K562 (cell line): Measurements from ENCODE around the gene OR51T1. TPM values are rescaled to one million over a fixed set of nuclear protein-coding genes. Genes with fewer than 3 reads are reported as not detected.

Experiments
- ATAC-seq: fragments of 200-7000 bp; cut with Tn5 transposase; 3 replicates; pipeline ENCODE4 v1.9.1; 2020; ENCODE audit warnings: moderate library complexity
- BruUV-seq: library from RNA; stranded (reverse); fragments of 400-500 nt; replicated peaks from 2 replicates; lab custom pipeline; 2021; lab: Mats Ljungman, UMichigan
- CTCF ChIA-PET: fragments of 300-600 bp; formaldehyde crosslinking; extraction: SDS; loops from one replicate; lab custom pipeline; 2021; ENCODE audit warnings: low intra/inter-chr PET ratio; lab: Yijun Ruan, JAX
- POLR2A ChIA-PET: fragments of 300-600, 350-650 bp; sonication (Branson Sonifier 250); formaldehyde crosslinking; extraction: SDS; loops from one replicate; lab custom pipeline; 2021; ENCODE audit warnings: antibody characterized with exemption, inconsistent platforms; lab: Yijun Ruan, JAX
- DNase-seq, 4 experiments: peaks; one replicate each; pipeline versions ENCODE4 v3.0.0 to v3.0.0-alpha.2; 2011 to 2018; ENCODE audit warnings: low spot score in 3 of 4, mixed read lengths in 3 of 4; ENCODE audit errors: extremely low read depth in 1 of 4
- FAIRE-seq: peaks from 2 replicates; lab custom pipeline; 2011; peaks lifted over from hg19 to GRCh38; lab: Jason Lieb, UNC
- H2AFZ ChIP-seq: 2 replicates; pipeline ENCODE4 v1.6.0; 2011; ENCODE audit warnings: low read depth, low read length, control low read depth, inconsistent platforms
- H3K27ac ChIP-seq: fragments of 200-600 bp; 3 replicates; pipeline ENCODE4 v1.8.0; 2011; ENCODE audit warnings: low read depth, mild to moderate bottlenecking, control low read depth, inconsistent platforms, low read length, moderate library complexity, mixed read lengths; ENCODE audit errors: extremely low read depth
- H3K27me3 ChIP-seq, 2 experiments: fragments of 300-600 bp in 1 of 2; 2 replicates in 1 of 2; 3 replicates in 1 of 2; pipeline versions ENCODE4 v1.6.0 to v1.8.0; 2011; ENCODE audit warnings: inconsistent platforms in 2 of 2, low read length in 2 of 2, mild to moderate bottlenecking in 1 of 2, mixed read lengths in 1 of 2, moderate library complexity in 1 of 2; ENCODE audit not compliant: control insufficient read depth in 2 of 2, insufficient read depth in 2 of 2
- H3K36me3 ChIP-seq: fragments of 300-600 bp; 3 replicates; pipeline ENCODE4 v1.8.0; 2011; ENCODE audit warnings: mild to moderate bottlenecking, low read length, inconsistent platforms; ENCODE audit not compliant: control insufficient read depth, insufficient read depth
- H3K4me1 ChIP-seq, 2 experiments: fragments of 200-600 bp in 1 of 2; replicated peaks in 1 of 2; 2 replicates in 1 of 2; 3 replicates in 1 of 2; pipeline versions ENCODE4 v1.5.1 to v1.8.0; 2011; ENCODE audit warnings: inconsistent platforms in 2 of 2, low read length in 2 of 2, mild to moderate bottlenecking in 1 of 2, mixed read lengths in 1 of 2, moderate library complexity in 1 of 2; ENCODE audit not compliant: control insufficient read depth in 2 of 2, insufficient read depth in 2 of 2
- H3K4me2 ChIP-seq: 2 replicates; pipeline ENCODE4 v1.6.1; 2011; ENCODE audit warnings: low read length, control low read depth, inconsistent platforms, mixed read lengths; ENCODE audit not compliant: insufficient read depth
- H3K4me3 ChIP-seq: fragments of 200-600 bp; sonication (generic), shearing (Covaris generic); 2 replicates; pipeline ENCODE4 v1.5.1; 2016; ENCODE audit warnings: control low read depth, inconsistent platforms
- H3K79me2 ChIP-seq: fragments of 200-600 bp; 3 replicates; pipeline ENCODE4 v1.8.0; 2011; ENCODE audit warnings: low read length, inconsistent platforms; ENCODE audit not compliant: control insufficient read depth, insufficient read depth
- H3K9ac ChIP-seq, 2 experiments: 2 replicates each; pipeline versions ENCODE4 v1.6.0 to v1.6.1; 2011; ENCODE audit warnings: low read depth in 2 of 2, low read length in 2 of 2, control low read depth in 1 of 2, inconsistent platforms in 1 of 2, mild to moderate bottlenecking in 1 of 2, mixed read lengths in 1 of 2; ENCODE audit not compliant: insufficient read depth in 1 of 2
- H3K9me1 ChIP-seq: one replicate; pipeline ENCODE4 v1.6.0; 2011; ENCODE audit warnings: inconsistent platforms, mild to moderate bottlenecking, low read length, moderate library complexity; ENCODE audit not compliant: control insufficient read depth, insufficient read depth
- H3K9me3 ChIP-seq: replicated peaks from 2 replicates; pipeline ENCODE4 v1.5.1; 2011; ENCODE audit warnings: low read depth, low read length, inconsistent platforms; ENCODE audit not compliant: control insufficient read depth, insufficient read depth
- H4K20me1 ChIP-seq: replicated peaks from 2 replicates; pipeline ENCODE4 v1.6.1; 2011; ENCODE audit warnings: low read length, inconsistent platforms, mixed read lengths; ENCODE audit not compliant: control insufficient read depth, insufficient read depth
- FOXP4 ChIP-seq: sonication (generic); formaldehyde crosslinking; IDR thresholded peaks from 2 replicates; pipeline ENCODE4 v1.8.0; 2022; ENCODE audit warnings: mild to moderate bottlenecking, missing genetic modification reagents, borderline replicate concordance
- HMG20A ChIP-seq: fragments of 450-650 bp; formaldehyde crosslinking; conservative IDR thresholded peaks from 2 replicates; pipeline ENCODE4 v1.4.0; 2020; ENCODE audit warnings: mild to moderate bottlenecking, mixed read lengths
- IFI16 ChIP-seq: fragments of 250-450 bp; sonication (Bioruptor Pico); IDR thresholded peaks from 2 replicates; pipeline ENCODE4 v2.1.2; 2022; ENCODE audit warnings: mild to moderate bottlenecking, inconsistent platforms
- MAX ChIP-seq: sonication (generic); formaldehyde crosslinking; IDR thresholded peaks from 2 replicates; pipeline ENCODE4 v1.9.0; 2022; ENCODE audit warnings: mild to moderate bottlenecking, missing genetic modification reagents
- POLR2AphosphoS5 ChIP-seq: IDR thresholded peaks from 2 replicates; pipeline ENCODE4 v1.6.1; 2011; ENCODE audit warnings: mild to moderate bottlenecking, low read depth, low read length, moderate library complexity; ENCODE audit not compliant: control insufficient read depth, insufficient read depth
- POLR2G ChIP-seq: fragments of 200-400 bp; formaldehyde crosslinking; IDR thresholded peaks from 2 replicates; pipeline ENCODE4 v1.6.1; 2017; ENCODE audit warnings: low read depth, mild to moderate bottlenecking, antibody characterized with exemption, low read length, moderate library complexity
- SIN3A ChIP-seq, 2 experiments: fragments of 150-350 bp in 1 of 2; IDR thresholded peaks; 2 replicates each; pipeline ENCODE4 v1.6.1; 2011 to 2016; ENCODE audit warnings: borderline replicate concordance in 2 of 2, low read depth in 2 of 2, low read length in 2 of 2, mild to moderate bottlenecking in 2 of 2, moderate library complexity in 2 of 2; ENCODE audit not compliant: control insufficient read depth in 1 of 2
- SIX5 ChIP-seq, 2 experiments: IDR thresholded peaks; 2 replicates each; pipeline ENCODE4 v1.6.1; 2011; ENCODE audit warnings: low read length in 2 of 2, borderline replicate concordance in 1 of 2, low read depth in 1 of 2, mild to moderate bottlenecking in 1 of 2, moderate library complexity in 1 of 2; ENCODE audit not compliant: insufficient read depth in 1 of 2
- TCF3 ChIP-seq: sonication (generic); formaldehyde crosslinking; IDR thresholded peaks from 2 replicates; pipeline ENCODE4 v1.4.0; 2020; ENCODE audit warnings: mild to moderate bottlenecking, missing genetic modification reagents
- ZNF224 ChIP-seq: sonication (generic); formaldehyde crosslinking; IDR thresholded peaks from 2 replicates; pipeline ENCODE4 v1.8.0; 2022; ENCODE audit warnings: mild to moderate bottlenecking, missing genetic modification reagents
- WGBS: fragments of 100-300 bp; shearing (Covaris generic); methylation state at CpG from one replicate; pipeline ENCODE4 v1.1.6; 2016; ENCODE audit warnings: low coverage, mixed read lengths; ENCODE audit not compliant: insufficient coverage; ENCODE audit errors: missing lambda C conversion rate; 5-methylcytosine and 5-hydroxymethylcytosine counted together
- in situ Hi-C: fragments of 300-500 bp; cut with MboI; formaldehyde crosslinking; loops from 4 replicates; pipeline ENCODE4 v1.15.0; 2018; ENCODE audit warnings: inconsistent platforms, mixed read lengths
- intact Hi-C: fragments of 100-400 bp; cut with micrococcal nuclease; formaldehyde crosslinking; loops from 2 replicates; pipeline ENCODE4 v1.14.2; 2022
- polyA plus RNA-seq, 8 experiments: library from polyadenylated mRNA; depleted of rRNA in 4 of 8; stranded (reverse) in 5 of 8; unstranded in 3 of 8; fragments of >200 nt; fragmentation: Nextera tagmentation in 2 of 8; fragmentation: Illumina TruSeq in 1 of 8; extraction: Ambion mirVana in 2 of 8; extraction: Trizol in 1 of 8; gene quantifications; 2 replicates each; pipeline versions ENCODE4 v1.2.1 to v1.2.3, GENCODE V29; 2011 to 2014; ENCODE audit warnings: inconsistent platforms in 1 of 8, missing spikeins in 1 of 8
- total RNA-seq, 7 experiments: library from RNA; depleted of rRNA in 6 of 7; stranded (reverse); fragments of >200 nt in 6 of 7; fragmentation: Illumina TruSeq in 2 of 7; extraction: Trizol in 2 of 7; gene quantifications; 2 replicates each; pipeline versions ENCODE4 v1.2.1 to v1.2.3, GENCODE V29; 2011 to 2021; ENCODE audit warnings: low replicate concordance in 1 of 7

OR51T1 gene
- total and polyA plus RNA-seq, 9 of the 15 experiments (the other 6 are each of a cell fraction or from before 2014, with no cell fraction given): not detected

- Histone ChIP-seq H2AFZ (no peak within 1 kb of the TSS), H3K4me3 (no peak within 1 kb of the TSS), H3K4me2 (no peak within 1 kb of the TSS), H4K20me1 (no peaks in the 10 kb centered on the region), H3K27ac (no peak within 1 kb of the TSS), H3K27me3 (peaks cover 2 to 9% of the 10 kb centered on the region in 2 experiments), H3K4me1 (no peaks in the 10 kb centered on the region), H3K79me2 (no peaks in the 10 kb centered on the region), H3K9me3 (no peaks in the 10 kb centered on the region), H3K9me1 (no peaks in the 10 kb centered on the region), H3K36me3 (no peaks in the 10 kb centered on the region), H3K9ac (no peak within 1 kb of the TSS)
- FAIRE-seq: no peak
- ChIA-PET CTCF (no interaction called here), POLR2A (interaction anchor here (0.7 kb wide), 1 partner anchor 53 kb away, joined by 3 read pairs; no protein-coding TSS in a partner anchor)
- intact Hi-C loops: loop anchor here (10.0 kb wide), 1 partner anchor 289 kb away; the partner anchor contains the start of gene OR51D1
- no peak for ATAC-seq
- in situ Hi-C loops: no loop called here
- no TSS peak for BruUV-seq
- DNase-seq: no peak
- TF ChIP-seq MAX (CRISPR knock-in tag): no peak
- TF ChIP-seq FOXP4 (CRISPR knock-in tag): no peak
- no peak for TF ChIP-seq HMG20A (CRISPR knock-in tag)
- TF ChIP-seq ZNF224: no peak
- no peak for TF ChIP-seq IFI16 (CRISPR knock-in tag)
- TF ChIP-seq POLR2AphosphoS5: no peak
- TF ChIP-seq SIX5 (IDR thresholded peaks at IDR 0.05; ENCODE audit: borderline replicate concordance in 1 of 2, insufficient read depth in 1 of 2, low read depth in 1 of 2, low read length in 2 of 2): no peak
- no peak for TF ChIP-seq SIN3A (IDR thresholded peaks at IDR 0.05; ENCODE audit: borderline replicate concordance in 2 of 2, control insufficient read depth in 1 of 2, low read depth in 2 of 2, low read length in 2 of 2)
- no peak for TF ChIP-seq POLR2G
- no peak for TF ChIP-seq TCF3
- WGBS: 0% methylated on average over 1 of the region's 1 CpG
Measured at GRCh38 chr11:4924239-4924638, 42.5 kb downstream of the OR51T1 start, which contains the start of gene OR51G1. Gene OR51G1 (minus strand): TSS chr11:4924339. CDS start chr11:4924339, 0 bp downstream.
